ENCODE data around the gene TNFRSF25.

DNA sequence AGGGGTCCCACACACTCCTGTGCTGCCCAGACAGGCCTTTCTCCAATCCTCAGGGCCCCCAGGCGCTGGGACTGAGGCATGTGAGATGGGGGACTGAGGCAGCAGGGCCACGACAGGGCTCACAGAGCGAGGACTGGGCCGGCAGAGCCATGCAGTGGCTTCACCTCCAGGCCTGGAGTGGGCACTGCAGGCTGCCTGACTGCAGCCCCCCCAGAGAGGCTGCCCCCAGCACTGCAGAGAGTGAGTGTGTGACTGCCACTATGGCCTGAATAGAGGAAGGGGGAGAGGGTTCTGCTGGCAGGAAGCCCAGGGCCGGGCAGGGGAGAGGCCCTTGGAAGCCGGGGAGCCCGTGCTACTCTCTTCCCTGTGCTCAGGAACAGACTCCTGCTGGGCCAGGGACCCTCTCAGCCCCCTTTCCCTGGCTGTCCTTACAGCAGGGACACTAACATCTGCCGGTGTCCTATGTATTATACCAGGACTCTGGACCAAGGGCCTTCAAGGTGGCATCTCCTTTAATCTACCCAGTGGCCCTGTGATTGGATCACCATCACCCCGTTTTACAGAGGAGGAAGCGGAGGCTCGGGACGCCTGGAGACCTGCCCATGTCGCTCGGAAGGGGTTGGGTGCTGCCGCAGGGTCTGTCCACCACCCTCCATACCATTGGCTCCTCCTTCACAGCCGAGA is 45.7 kb upstream of the TNFRSF25 start:
- TF ChIP-seq EZH2phosphoT487 (IDR thresholded peaks at IDR 0.05; ENCODE audit: low read depth, severe bottlenecking, unreplicated experiment) (no peak), CTCF (IDR thresholded peaks at IDR 0.05; ENCODE audit: poor library complexity) (no peak), EZH2 (IDR thresholded peaks at IDR 0.05; ENCODE audit: borderline replicate concordance) (no peak)
